Esophagus muscularis mucosa (tissue), 4 donors: ENCODE data around the gene FPR2. TPM values are rescaled to one million over a fixed set of nuclear protein-coding genes. Genes with fewer than 3 reads are reported as not detected.
"Not testable (repeated sequence)": the region's sequence is repeated elsewhere in the genome, so short reads cannot be mapped to it uniquely, and the experiment has no call there.

ENCODE experiments used
- DNase-seq: peaks from one replicate; pipeline ENCODE4 v3.0.0-alpha.2; 2017; ENCODE audit errors: extremely low spot score
- H3K27ac ChIP-seq, 4 donors: fragments of 200-600 bp; sonication (generic); replicated peaks in 1 of 4; 1 replicate in 3 of 4; 2 replicates in 1 of 4; pipeline ENCODE4 v1.5.1; 2016 to 2019; ENCODE audit warnings: mild to moderate bottlenecking in 1 of 4
- H3K27me3 ChIP-seq, 4 donors: fragments of 200-600 bp; sonication (generic); one replicate each; pipeline versions ENCODE4 v1.5.1 to v1.6.0; 2016 to 2019
- H3K36me3 ChIP-seq, 4 donors: fragments of 200-600 bp; sonication (generic); one replicate each; pipeline ENCODE4 v1.5.1; 2016 to 2019
- H3K4me1 ChIP-seq, 4 donors: fragments of 200-600 bp; sonication (generic); one replicate each; pipeline ENCODE4 v1.5.1; 2016 to 2019
- H3K4me3 ChIP-seq, 4 donors: fragments of 200-600 bp; sonication (generic); 1 replicate in 2 of 4; 2 replicates in 2 of 4; pipeline ENCODE4 v1.5.1; 2016 to 2019; ENCODE audit warnings: mild to moderate bottlenecking in 4 of 4, moderate library complexity in 1 of 4
- H3K9me3 ChIP-seq, 4 donors: fragments of 200-600 bp; sonication (generic); 1 replicate in 3 of 4; 2 replicates in 1 of 4; pipeline ENCODE4 v1.5.1; 2016 to 2019
- EP300 ChIP-seq: sonication (generic); formaldehyde crosslinking; IDR thresholded peaks from one replicate; pipeline ENCODE4 v1.6.1; 2017; ENCODE audit warnings: antibody characterized with exemption
- POLR2A ChIP-seq: fragments of 450-650 bp; IDR thresholded peaks from one replicate; pipeline ENCODE4 v1.6.1; 2017; ENCODE audit warnings: antibody characterized with exemption, moderate library complexity, mild to moderate bottlenecking, low read depth
- POLR2AphosphoS5 ChIP-seq, 2 donors: sonication (generic); formaldehyde crosslinking; IDR thresholded peaks; one replicate each; pipeline ENCODE4 v1.6.1; 2017; ENCODE audit warnings: antibody characterized with exemption in 2 of 2
- WGBS: methylation state at CpG from one replicate; pipeline ENCODE4 v1.1.5; 2018; 5-methylcytosine and 5-hydroxymethylcytosine counted together
- intact Hi-C: fragments of 100-400 bp; cut with DNase I; formaldehyde crosslinking; loops from one replicate; pipeline ENCODE4 v1.15.1; 2023
- total RNA-seq, 4 donors: library from RNA; depleted of rRNA; stranded (reverse); fragments of >200 nt; gene quantifications; one replicate each; pipeline versions ENCODE4 v1.1.0 to v1.2.1, GENCODE V29; 2016
- TF ChIP-seq, protein P1 (sequence below), 3 experiments: fragments of 200-600 bp in 2 of 3; fragments of 450-650 bp in 1 of 3; sonication (generic) in 2 of 3; IDR thresholded peaks; one replicate each; pipeline ENCODE4 v1.5.1; 2017 to 2019; ENCODE audit warnings: antibody characterized with exemption in 3 of 3, mild to moderate bottlenecking in 2 of 3, moderate library complexity in 1 of 3

FPR2 gene
- total RNA-seq, 4 donors from 2014 or later = 0.29 to 9.1 (median 1.5) TPM; not detected in 1

DNA sequence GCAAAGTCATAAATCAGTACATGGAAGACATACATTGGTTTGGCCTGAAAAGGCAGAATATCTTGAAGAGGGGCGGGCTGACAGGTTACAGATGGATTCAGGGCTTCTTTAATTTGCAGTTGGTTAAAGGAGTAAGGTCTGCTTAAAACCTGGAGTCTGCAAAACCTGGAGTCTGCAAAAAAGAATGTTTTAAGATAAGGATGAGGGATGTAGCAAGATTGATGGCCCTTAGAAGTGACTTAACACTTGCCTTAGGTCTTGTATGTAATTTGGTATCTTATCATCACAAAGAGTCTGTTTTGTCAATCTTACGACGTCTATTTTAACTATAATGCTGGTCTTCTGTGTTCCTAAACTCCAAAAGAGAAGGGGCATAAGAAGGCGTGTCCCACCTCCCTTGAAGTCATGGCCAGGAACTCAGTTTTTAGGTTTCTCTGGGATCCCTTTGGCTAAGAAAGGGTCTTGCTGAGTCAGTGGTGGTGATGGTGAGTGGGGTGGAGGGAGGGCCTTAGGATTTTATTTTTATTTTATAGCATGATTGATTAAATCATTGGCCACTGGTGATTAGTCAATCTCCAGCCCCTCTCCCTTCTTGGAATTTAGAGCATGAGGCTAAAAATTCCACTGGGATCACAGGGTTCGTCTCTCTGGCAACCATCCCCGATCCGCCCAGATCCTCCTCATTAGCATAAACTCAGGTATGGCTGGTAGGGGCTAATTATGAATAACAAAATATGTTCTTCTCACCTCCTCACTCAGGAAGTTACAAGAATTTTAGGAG is 27.0 kb upstream of the FPR2 start:
- peaks cover 0 to 82% (median 0%) of the 10 kb centered on the region in 4 donors for H3K27me3 ChIP-seq

DNA sequence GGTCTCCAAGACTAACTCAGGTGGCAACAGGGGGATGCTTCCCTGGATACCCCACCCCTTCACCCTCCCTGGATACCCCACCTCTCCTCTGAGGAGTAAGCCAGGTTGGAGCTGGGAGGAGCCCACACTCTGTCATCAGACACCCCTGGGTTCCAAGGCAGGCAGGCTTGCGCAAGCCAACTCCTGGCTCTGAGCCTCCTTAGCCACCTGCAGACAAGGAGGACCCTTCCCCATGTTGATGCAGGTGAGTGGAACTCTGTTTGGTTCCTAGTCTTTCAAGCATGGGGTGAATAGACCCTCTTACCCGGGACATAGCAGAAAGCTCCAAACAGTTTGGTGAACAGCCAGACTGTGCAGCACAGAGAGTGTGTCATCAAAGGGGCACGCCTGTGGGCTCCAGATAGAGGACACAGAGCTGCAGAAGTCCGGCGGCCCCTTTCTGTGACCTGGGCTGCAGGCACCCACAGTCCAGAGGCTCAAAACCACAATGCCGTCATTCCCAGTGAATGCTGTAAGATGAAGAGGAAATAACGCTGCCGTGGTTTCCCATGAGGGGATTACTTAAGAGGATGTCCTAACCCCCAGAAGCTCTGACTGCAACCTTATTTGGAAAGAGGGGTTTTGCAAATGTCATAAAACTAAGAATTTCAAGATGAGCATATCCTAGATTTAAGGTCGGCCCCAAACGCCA is 25.1 kb upstream of the FPR2 start:
- WGBS = 63% methylated on average over 8 of the region's 10 CpGs
- Histone ChIP-seq H3K36me3 (no peaks in the 10 kb centered on the region), H3K9me3 (no peaks in the 10 kb centered on the region), H3K27ac (no peak overlapping the region), H3K27me3 (peaks cover 0 to 75% (median 0%) of the 10 kb centered on the region in 4 donors), H3K4me1 (no peaks in the 10 kb centered on the region), H3K4me3 (no peak overlapping the region)
- DNase-seq = no peak
- intact Hi-C loops = no loop called here
- TF ChIP-seq, protein P1, sequence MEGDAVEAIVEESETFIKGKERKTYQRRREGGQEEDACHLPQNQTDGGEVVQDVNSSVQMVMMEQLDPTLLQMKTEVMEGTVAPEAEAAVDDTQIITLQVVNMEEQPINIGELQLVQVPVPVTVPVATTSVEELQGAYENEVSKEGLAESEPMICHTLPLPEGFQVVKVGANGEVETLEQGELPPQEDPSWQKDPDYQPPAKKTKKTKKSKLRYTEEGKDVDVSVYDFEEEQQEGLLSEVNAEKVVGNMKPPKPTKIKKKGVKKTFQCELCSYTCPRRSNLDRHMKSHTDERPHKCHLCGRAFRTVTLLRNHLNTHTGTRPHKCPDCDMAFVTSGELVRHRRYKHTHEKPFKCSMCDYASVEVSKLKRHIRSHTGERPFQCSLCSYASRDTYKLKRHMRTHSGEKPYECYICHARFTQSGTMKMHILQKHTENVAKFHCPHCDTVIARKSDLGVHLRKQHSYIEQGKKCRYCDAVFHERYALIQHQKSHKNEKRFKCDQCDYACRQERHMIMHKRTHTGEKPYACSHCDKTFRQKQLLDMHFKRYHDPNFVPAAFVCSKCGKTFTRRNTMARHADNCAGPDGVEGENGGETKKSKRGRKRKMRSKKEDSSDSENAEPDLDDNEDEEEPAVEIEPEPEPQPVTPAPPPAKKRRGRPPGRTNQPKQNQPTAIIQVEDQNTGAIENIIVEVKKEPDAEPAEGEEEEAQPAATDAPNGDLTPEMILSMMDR (IDR thresholded peaks at IDR 0.05) = no peak
- TF ChIP-seq POLR2AphosphoS5 (IDR thresholded peaks at IDR 0.05) = peak in 1 of 2 donors; percentile 24
- TF ChIP-seq POLR2A = no peak
- TF ChIP-seq EP300 = peak; percentile 63

More for the DNA sequence above, 27.0 kb upstream of the FPR2 start:
- Histone ChIP-seq H3K4me1 (no peaks in the 10 kb centered on the region), H3K4me3 (no peak overlapping the region), H3K27ac (no peak overlapping the region), H3K36me3 (no peaks in the 10 kb centered on the region), H3K9me3 (no peaks in the 10 kb centered on the region)
- DNase-seq = no peak
- intact Hi-C loops = no loop called here
- no peak for TF ChIP-seq EP300
- no peak for TF ChIP-seq POLR2AphosphoS5 (IDR thresholded peaks at IDR 0.05)
- TF ChIP-seq, protein P1 (IDR thresholded peaks at IDR 0.05) = no peak
- WGBS = 51% methylated on average over 7 of the region's 7 CpGs

DNA sequence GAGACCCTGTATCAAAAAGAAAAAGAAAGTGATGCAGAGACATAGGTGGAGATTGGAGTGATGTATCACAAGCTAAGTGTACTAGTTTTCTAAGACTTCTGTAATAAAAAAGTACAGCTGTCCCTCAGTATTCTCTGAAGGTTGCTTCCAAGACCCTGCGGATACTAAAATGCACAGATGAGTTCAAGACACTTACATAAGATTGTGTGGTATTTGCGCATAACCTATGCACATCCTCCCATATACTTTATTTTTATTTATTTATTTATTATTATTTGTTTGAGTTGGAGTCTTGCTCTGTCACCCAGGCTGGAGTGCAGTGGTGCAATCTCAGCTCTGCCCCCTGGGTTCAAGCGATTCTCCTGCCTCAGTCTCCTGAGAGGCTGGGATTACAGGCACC is 23.6 kb upstream of the FPR2 start:
- Histone ChIP-seq H3K9me3 (no peaks in the 10 kb centered on the region), H3K4me3 (no peak overlapping the region), H3K27me3 (peaks cover 0 to 74% (median 0%) of the 10 kb centered on the region in 4 donors), H3K36me3 (no peaks in the 10 kb centered on the region), H3K27ac (no peak overlapping the region), H3K4me1 (no peaks in the 10 kb centered on the region)
- intact Hi-C loops = no loop called here
- no peak for DNase-seq
- WGBS = 94% methylated on average over 3 of the region's 3 CpGs
- TF ChIP-seq EP300 (no peak), POLR2A (no peak)
- TF ChIP-seq, protein P1 (IDR thresholded peaks at IDR 0.05) = no peak

DNA sequence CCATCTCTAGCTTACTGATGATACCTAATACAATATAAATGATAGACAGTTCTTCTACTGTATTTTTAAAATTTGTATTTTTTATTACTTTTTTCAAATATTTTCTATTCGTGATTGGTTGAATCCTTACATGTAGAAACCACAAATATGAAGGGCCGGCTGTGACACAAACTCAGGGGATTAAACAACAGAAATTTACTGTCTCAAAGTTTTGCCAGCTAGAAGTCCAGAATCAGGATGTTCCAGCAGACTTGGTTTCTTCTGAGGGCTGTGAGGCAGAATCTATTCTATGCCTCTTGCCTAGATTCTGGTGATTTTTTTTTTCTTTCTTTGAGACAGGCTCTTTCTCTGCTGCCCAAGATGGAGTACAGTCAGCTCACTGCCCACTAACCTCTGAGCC is 23.1 kb upstream of the FPR2 start:
- H3K4me1 ChIP-seq = no peaks in the 10 kb centered on the region
- TF ChIP-seq EP300 (no peak), POLR2AphosphoS5 (IDR thresholded peaks at IDR 0.05) (no peak), POLR2A (no peak)
- TF ChIP-seq, protein P1 (IDR thresholded peaks at IDR 0.05) = no peak
- H3K27me3 ChIP-seq = peaks cover 0 to 68% (median 0%) of the 10 kb centered on the region in 4 donors
- intact Hi-C loops = no loop called here
- H3K36me3 ChIP-seq = no peaks in the 10 kb centered on the region
- H3K4me3 ChIP-seq = no peak overlapping the region
- no peak overlapping the region for H3K27ac ChIP-seq
- DNase-seq = no peak
- no peaks in the 10 kb centered on the region for H3K9me3 ChIP-seq
- 81% methylated on average over 2 of the region's 2 CpGs for WGBS

DNA sequence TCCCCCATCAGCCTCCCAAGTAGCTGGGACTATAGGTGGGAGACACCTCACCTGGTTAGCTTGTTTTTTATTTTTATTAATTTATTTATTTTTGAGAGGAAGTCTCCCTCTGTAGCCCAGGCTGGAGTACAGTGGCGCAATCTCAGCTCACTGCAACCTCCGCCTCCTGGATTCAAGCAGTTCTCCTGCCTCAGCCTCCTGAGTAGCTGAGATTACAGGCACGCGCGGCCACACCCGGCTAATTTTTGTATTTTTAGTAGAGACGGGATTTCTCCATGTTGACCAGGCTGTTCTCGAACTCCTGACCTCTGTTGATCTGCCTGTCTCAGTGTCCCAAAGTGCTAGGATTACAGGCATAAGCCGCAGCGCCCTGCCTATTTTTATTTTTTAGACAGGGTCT is 22.5 kb upstream of the FPR2 start:
- H3K4me1 ChIP-seq, intact Hi-C loops, H3K4me3 ChIP-seq, H3K36me3 ChIP-seq, DNase-seq, H3K9me3 ChIP-seq, H3K27ac ChIP-seq: not testable (repeated sequence)
- peaks cover 0 to 62% (median 0%) of the 10 kb centered on the region in 4 donors for H3K27me3 ChIP-seq
- 84% methylated on average over 10 of the region's 10 CpGs for whole genome bisulfite sequencing
